ENCODE data around the gene KIDINS220. TPM values are rescaled to one million over a fixed set of nuclear protein-coding genes. Genes with fewer than 3 reads are reported as not detected.

The KIDINS220 gene
- total RNA-seq, 1 experiment from 2014 or later, result 29.3 TPM

GRCh38 chr2:8798393-8798792 lies 39.0 kb downstream of the KIDINS220 start:
- no peak overlapping the region for H3K27ac ChIP-seq (ENCODE audit: insufficient read length, low read depth, low read length)
- no peak for TF ChIP-seq CTCF (conservative IDR thresholded peaks at IDR 0.05)
- H3K18ac ChIP-seq (ENCODE audit: insufficient read length, low read depth, low read length), result no peak overlapping the region
- H2AK5ac ChIP-seq (ENCODE audit: insufficient read length, low read length), result no peak overlapping the region
- H4K91ac ChIP-seq (ENCODE audit: insufficient read length, low read depth, low read length), result no peak overlapping the region
- H3K4ac ChIP-seq (ENCODE audit: low read depth, low read length), result no peak overlapping the region
- H2AFZ ChIP-seq (ENCODE audit: low read length), result no peak overlapping the region
- H3K4me3 Mint-ChIP-seq, result no peak overlapping the region
- no peak for DNase-seq
- no peak overlapping the region for H2BK20ac ChIP-seq (ENCODE audit: low read depth, low read length, poor library complexity, severe bottlenecking)
- H3K4me1 Mint-ChIP-seq, result no peaks in the 10 kb centered on the region
- peaks cover 1 to 22% (median 17%) of the 10 kb centered on the region in 3 experiments; a peak in 5 of 7 replicates for H3K36me3 Mint-ChIP-seq (ENCODE audit: insufficient read depth in 1 of 3, low read depth in 3 of 3)
- H4K5ac ChIP-seq (ENCODE audit: insufficient read length, low read depth, low read length), result no peak overlapping the region
- H3K27ac Mint-ChIP-seq, result no peak overlapping the region
- no peak overlapping the region for H3K9ac ChIP-seq (ENCODE audit: extremely low read depth, insufficient read length, low read length)
- no peaks in the 10 kb centered on the region for H4K20me1 ChIP-seq (ENCODE audit: control insufficient read depth, insufficient read depth, insufficient read length)
- no peaks in the 10 kb centered on the region for H3K4me1 ChIP-seq (ENCODE audit: insufficient read depth, low read length)
- no peaks in the 10 kb centered on the region for H3K79me1 ChIP-seq (ENCODE audit: insufficient read depth, low read depth, low read length, poor library complexity, severe bottlenecking)
- no peak overlapping the region for H4K8ac ChIP-seq (replicated peaks; ENCODE audit: insufficient read length, low read depth, low read length)
- H3K27me3 Mint-ChIP-seq (ENCODE audit: low read depth), result no peaks in the 10 kb centered on the region
- no peaks in the 10 kb centered on the region for H3K27me3 ChIP-seq (ENCODE audit: insufficient read depth, low read length)
- no peaks in the 10 kb centered on the region for H3K23me2 ChIP-seq (ENCODE audit: insufficient read length, low read depth, low read length, poor library complexity, severe bottlenecking)
- H3K56ac ChIP-seq (ENCODE audit: insufficient read length, low read depth, low read length), result no peak overlapping the region
- H3K14ac ChIP-seq (ENCODE audit: insufficient read depth, low read length), result no peak overlapping the region
- no peak overlapping the region for H2BK120ac ChIP-seq (ENCODE audit: low read depth, low read length, poor library complexity, severe bottlenecking)
- H3K9me3 ChIP-seq (ENCODE audit: control insufficient read depth, low read depth, low read length), result no peaks in the 10 kb centered on the region
- H2BK15ac ChIP-seq (ENCODE audit: low read depth, low read length), result no peak overlapping the region
- H3K4me2 ChIP-seq (ENCODE audit: insufficient read depth, insufficient read length, low read length), result no peak overlapping the region
- H2BK12ac ChIP-seq (ENCODE audit: insufficient read length, low read depth, low read length), result no peak overlapping the region
- no CpG with 5 or more reads among the region's 2 CpGs for WGBS (ENCODE audit: extremely low coverage, insufficient read length, low lambda C conversion rate)
- H3K9me3 Mint-ChIP-seq, result no peaks in the 10 kb centered on the region
- H3T11ph ChIP-seq (ENCODE audit: low read length), result no peak overlapping the region
- no peak overlapping the region for H3K23ac ChIP-seq (ENCODE audit: insufficient read length, low read depth, low read length)
- H2BK5ac ChIP-seq (ENCODE audit: insufficient read length, low read length), result no peak overlapping the region
- H3K79me2 ChIP-seq (ENCODE audit: insufficient read depth, low read length), result no peaks in the 10 kb centered on the region
